ENCODE data around the gene MYO1E. TPM values are rescaled to one million over a fixed set of nuclear protein-coding genes. Genes with fewer than 3 reads are reported as not detected.

Gene MYO1E
- polyA plus RNA-seq, 1 donor from 2014 or later, result 0.38 TPM

DNA sequence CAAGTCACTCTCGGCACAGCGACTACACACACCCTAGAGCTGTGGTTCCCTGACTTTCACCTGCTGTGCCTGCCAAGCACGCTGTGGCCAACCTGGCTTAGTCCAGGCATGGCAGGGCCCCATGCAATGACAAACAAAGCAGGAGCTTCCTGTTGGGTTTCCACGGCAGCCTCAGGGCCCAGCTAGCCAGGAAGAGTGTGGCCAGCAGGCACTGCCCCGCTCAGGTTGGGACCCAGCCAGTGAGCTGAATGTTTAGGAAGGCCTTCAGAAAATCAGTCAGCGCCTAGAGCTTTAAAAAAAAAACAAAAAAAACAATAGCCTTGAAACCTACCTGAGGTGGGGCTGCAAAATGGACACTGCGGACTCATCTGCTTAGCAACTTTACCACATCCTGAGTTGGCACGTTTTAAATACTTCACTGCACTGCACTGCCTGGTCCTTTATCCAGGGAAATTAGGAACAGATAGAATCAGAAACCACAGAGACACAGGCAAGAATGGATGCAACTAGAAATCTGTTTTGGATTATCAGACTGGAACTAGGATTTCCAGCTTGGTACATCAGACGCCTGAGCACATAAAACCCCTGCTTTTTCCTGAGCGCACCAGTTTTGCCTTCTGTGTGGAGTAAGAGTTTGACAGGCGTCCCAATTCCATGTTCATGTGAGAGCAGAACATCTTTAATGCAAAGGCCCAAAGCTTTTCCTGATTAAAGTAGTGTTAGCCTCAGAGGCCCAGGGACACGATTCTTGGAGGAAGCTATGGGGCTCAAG, 202.2 kb downstream of the MYO1E start:
- Histone ChIP-seq H3K9me2 (ENCODE audit: insufficient read depth, low read length) (no peaks in the 10 kb centered on the region), H3K4me2 (ENCODE audit: low read length) (no peak overlapping the region), H3K27me3 (ENCODE audit: insufficient read depth, low read depth, low read length) (no peaks in the 10 kb centered on the region), H3K27ac (ENCODE audit: low read length) (no peak overlapping the region), H3K4me3 (ENCODE audit: low read length) (no peak overlapping the region), H4K20me1 (ENCODE audit: insufficient read depth) (no peaks in the 10 kb centered on the region), H3K9me3 (ENCODE audit: low read length) (no peaks in the 10 kb centered on the region), H3K79me2 (replicated peaks; ENCODE audit: insufficient read depth, low read length) (no peaks in the 10 kb centered on the region), H3K9ac (ENCODE audit: low read length) (no peak overlapping the region), H3F3A (ENCODE audit: insufficient read depth, low read length, poor library complexity, severe bottlenecking) (no peaks in the 10 kb centered on the region), H2AFZ (ENCODE audit: low read depth, low read length) (no peak overlapping the region), H3K36me3 (ENCODE audit: insufficient read depth, low read length) (no peaks in the 10 kb centered on the region)
- TF ChIP-seq EP300 (conservative IDR thresholded peaks at IDR 0.05; ENCODE audit: poor library complexity, severe bottlenecking), result no peak
- no peak for TF ChIP-seq MXI1 (conservative IDR thresholded peaks at IDR 0.05; ENCODE audit: poor library complexity, severe bottlenecking)
- TF ChIP-seq RAD21 (conservative IDR thresholded peaks at IDR 0.05), result no peak
- no peak for TF ChIP-seq POLR2AphosphoS5 (IDR thresholded peaks at IDR 0.05)
- TF ChIP-seq, protein P1, sequence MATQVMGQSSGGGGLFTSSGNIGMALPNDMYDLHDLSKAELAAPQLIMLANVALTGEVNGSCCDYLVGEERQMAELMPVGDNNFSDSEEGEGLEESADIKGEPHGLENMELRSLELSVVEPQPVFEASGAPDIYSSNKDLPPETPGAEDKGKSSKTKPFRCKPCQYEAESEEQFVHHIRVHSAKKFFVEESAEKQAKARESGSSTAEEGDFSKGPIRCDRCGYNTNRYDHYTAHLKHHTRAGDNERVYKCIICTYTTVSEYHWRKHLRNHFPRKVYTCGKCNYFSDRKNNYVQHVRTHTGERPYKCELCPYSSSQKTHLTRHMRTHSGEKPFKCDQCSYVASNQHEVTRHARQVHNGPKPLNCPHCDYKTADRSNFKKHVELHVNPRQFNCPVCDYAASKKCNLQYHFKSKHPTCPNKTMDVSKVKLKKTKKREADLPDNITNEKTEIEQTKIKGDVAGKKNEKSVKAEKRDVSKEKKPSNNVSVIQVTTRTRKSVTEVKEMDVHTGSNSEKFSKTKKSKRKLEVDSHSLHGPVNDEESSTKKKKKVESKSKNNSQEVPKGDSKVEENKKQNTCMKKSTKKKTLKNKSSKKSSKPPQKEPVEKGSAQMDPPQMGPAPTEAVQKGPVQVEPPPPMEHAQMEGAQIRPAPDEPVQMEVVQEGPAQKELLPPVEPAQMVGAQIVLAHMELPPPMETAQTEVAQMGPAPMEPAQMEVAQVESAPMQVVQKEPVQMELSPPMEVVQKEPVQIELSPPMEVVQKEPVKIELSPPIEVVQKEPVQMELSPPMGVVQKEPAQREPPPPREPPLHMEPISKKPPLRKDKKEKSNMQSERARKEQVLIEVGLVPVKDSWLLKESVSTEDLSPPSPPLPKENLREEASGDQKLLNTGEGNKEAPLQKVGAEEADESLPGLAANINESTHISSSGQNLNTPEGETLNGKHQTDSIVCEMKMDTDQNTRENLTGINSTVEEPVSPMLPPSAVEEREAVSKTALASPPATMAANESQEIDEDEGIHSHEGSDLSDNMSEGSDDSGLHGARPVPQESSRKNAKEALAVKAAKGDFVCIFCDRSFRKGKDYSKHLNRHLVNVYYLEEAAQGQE (IDR thresholded peaks at IDR 0.05; ENCODE audit: borderline replicate concordance), result no peak
- TF ChIP-seq, protein P2, sequence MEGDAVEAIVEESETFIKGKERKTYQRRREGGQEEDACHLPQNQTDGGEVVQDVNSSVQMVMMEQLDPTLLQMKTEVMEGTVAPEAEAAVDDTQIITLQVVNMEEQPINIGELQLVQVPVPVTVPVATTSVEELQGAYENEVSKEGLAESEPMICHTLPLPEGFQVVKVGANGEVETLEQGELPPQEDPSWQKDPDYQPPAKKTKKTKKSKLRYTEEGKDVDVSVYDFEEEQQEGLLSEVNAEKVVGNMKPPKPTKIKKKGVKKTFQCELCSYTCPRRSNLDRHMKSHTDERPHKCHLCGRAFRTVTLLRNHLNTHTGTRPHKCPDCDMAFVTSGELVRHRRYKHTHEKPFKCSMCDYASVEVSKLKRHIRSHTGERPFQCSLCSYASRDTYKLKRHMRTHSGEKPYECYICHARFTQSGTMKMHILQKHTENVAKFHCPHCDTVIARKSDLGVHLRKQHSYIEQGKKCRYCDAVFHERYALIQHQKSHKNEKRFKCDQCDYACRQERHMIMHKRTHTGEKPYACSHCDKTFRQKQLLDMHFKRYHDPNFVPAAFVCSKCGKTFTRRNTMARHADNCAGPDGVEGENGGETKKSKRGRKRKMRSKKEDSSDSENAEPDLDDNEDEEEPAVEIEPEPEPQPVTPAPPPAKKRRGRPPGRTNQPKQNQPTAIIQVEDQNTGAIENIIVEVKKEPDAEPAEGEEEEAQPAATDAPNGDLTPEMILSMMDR (IDR thresholded peaks at IDR 0.05; ENCODE audit: poor library complexity, severe bottlenecking), result no peak

DNA sequence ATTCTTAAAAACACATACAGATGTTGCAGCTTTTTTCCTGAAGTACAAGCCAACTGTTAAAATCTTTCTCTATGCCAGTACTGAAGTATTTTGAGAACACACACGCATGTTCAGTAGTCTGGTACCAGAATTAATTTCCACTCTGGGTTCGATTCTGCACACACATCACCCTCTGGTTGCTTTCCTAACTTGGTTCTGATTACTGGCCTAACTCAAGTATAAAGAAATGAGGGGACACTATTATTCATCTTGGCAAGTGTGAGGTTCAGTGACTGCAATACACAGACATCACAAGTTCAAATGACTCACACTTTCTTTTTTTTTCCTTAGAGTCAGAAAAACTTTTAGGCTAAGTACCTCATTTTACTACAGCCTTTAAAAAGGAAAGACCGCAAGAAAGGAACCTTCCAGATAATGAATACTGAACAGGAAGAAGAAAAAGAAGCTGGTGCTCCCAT, 203.4 kb downstream of the MYO1E start:
- no peak for TF ChIP-seq SMC3 (conservative IDR thresholded peaks at IDR 0.05; ENCODE audit: poor library complexity)
- TF ChIP-seq, protein P2 (IDR thresholded peaks at IDR 0.05; ENCODE audit: poor library complexity, severe bottlenecking), result no peak
- TF ChIP-seq EP300 (conservative IDR thresholded peaks at IDR 0.05; ENCODE audit: poor library complexity, severe bottlenecking), result no peak
- no peak for TF ChIP-seq POLR2AphosphoS5 (IDR thresholded peaks at IDR 0.05)
- TF ChIP-seq TAF1 (IDR thresholded peaks at IDR 0.05; ENCODE audit: low read depth), result no peak
- TF ChIP-seq MXI1 (conservative IDR thresholded peaks at IDR 0.05; ENCODE audit: poor library complexity, severe bottlenecking), result no peak
- TF ChIP-seq RAD21 (conservative IDR thresholded peaks at IDR 0.05), result no peak
- TF ChIP-seq, protein P1 (IDR thresholded peaks at IDR 0.05; ENCODE audit: borderline replicate concordance), result no peak
- no peak for TF ChIP-seq EZH2 (IDR thresholded peaks at IDR 0.05; ENCODE audit: borderline replicate concordance, insufficient read depth, low read length, poor library complexity, severe bottlenecking)
- Histone ChIP-seq H3F3A (ENCODE audit: insufficient read depth, low read length, poor library complexity, severe bottlenecking) (no peaks in the 10 kb centered on the region), H4K20me1 (ENCODE audit: insufficient read depth) (no peaks in the 10 kb centered on the region), H2AFZ (ENCODE audit: low read depth, low read length) (no peak overlapping the region), H3K27ac (ENCODE audit: low read length) (no peak overlapping the region), H3K4me2 (ENCODE audit: low read length) (no peak overlapping the region), H3K9me3 (ENCODE audit: low read length) (no peaks in the 10 kb centered on the region), H3K4me3 (ENCODE audit: low read length) (no peak overlapping the region), H3K9ac (ENCODE audit: low read length) (no peak overlapping the region), H3K36me3 (ENCODE audit: insufficient read depth, low read length) (no peaks in the 10 kb centered on the region), H3K27me3 (ENCODE audit: insufficient read depth, low read depth, low read length) (no peaks in the 10 kb centered on the region), H3K9me2 (ENCODE audit: insufficient read depth, low read length) (no peaks in the 10 kb centered on the region), H3K79me2 (replicated peaks; ENCODE audit: insufficient read depth, low read length) (no peaks in the 10 kb centered on the region)
